ENCODE measurements around the gene MAPK13.

GRCh38 chr6:36136034-36136433 is 5.7 kb downstream of the MAPK13 start:
- TF ChIP-seq, protein P1, sequence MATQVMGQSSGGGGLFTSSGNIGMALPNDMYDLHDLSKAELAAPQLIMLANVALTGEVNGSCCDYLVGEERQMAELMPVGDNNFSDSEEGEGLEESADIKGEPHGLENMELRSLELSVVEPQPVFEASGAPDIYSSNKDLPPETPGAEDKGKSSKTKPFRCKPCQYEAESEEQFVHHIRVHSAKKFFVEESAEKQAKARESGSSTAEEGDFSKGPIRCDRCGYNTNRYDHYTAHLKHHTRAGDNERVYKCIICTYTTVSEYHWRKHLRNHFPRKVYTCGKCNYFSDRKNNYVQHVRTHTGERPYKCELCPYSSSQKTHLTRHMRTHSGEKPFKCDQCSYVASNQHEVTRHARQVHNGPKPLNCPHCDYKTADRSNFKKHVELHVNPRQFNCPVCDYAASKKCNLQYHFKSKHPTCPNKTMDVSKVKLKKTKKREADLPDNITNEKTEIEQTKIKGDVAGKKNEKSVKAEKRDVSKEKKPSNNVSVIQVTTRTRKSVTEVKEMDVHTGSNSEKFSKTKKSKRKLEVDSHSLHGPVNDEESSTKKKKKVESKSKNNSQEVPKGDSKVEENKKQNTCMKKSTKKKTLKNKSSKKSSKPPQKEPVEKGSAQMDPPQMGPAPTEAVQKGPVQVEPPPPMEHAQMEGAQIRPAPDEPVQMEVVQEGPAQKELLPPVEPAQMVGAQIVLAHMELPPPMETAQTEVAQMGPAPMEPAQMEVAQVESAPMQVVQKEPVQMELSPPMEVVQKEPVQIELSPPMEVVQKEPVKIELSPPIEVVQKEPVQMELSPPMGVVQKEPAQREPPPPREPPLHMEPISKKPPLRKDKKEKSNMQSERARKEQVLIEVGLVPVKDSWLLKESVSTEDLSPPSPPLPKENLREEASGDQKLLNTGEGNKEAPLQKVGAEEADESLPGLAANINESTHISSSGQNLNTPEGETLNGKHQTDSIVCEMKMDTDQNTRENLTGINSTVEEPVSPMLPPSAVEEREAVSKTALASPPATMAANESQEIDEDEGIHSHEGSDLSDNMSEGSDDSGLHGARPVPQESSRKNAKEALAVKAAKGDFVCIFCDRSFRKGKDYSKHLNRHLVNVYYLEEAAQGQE (IDR thresholded peaks at IDR 0.05; ENCODE audit: borderline replicate concordance) = no peak
- TF ChIP-seq CTCF (IDR thresholded peaks at IDR 0.05; ENCODE audit: poor library complexity, severe bottlenecking) = no peak
- no peak for TF ChIP-seq EZH2 (IDR thresholded peaks at IDR 0.05; ENCODE audit: borderline replicate concordance, insufficient read depth, low read length, poor library complexity, severe bottlenecking)
- no peak for TF ChIP-seq POLR2AphosphoS5 (IDR thresholded peaks at IDR 0.05)
- no peak for TF ChIP-seq MXI1 (conservative IDR thresholded peaks at IDR 0.05; ENCODE audit: poor library complexity, severe bottlenecking)
- no peak for TF ChIP-seq EP300 (conservative IDR thresholded peaks at IDR 0.05; ENCODE audit: poor library complexity, severe bottlenecking)
